Natural killer cell (primary cell): ENCODE measurements around the gene MAT1A. TPM values are rescaled to one million over a fixed set of nuclear protein-coding genes. Genes with fewer than 3 reads are reported as not detected.
A peak's percentile ranks its signal among the peaks of the same experiment; 100 is the strongest.

ENCODE experiments used
- ATAC-seq, 3 donors: fragments of 150-1000 bp in 2 of 3; fragments of 200-7000 bp in 1 of 3; cut with Tn5 transposase; 1 replicate in 1 of 3; 2 replicates in 2 of 3; pipeline ENCODE4 v1.10.0; 2021; ENCODE audit warnings: mild to moderate bottlenecking in 2 of 3, moderate library complexity in 2 of 3
- DNase-seq, 2 donors: peaks; one replicate each; pipeline versions ENCODE4 v3.0.0 to v3.0.0-alpha.2; 2013 to 2021; ENCODE audit warnings: mixed read lengths in 1 of 2
- H3K27ac ChIP-seq: one replicate; pipeline ENCODE4 v1.5.1; 2013; ENCODE audit warnings: mild to moderate bottlenecking, low read length
- H3K27me3 ChIP-seq: one replicate; pipeline ENCODE4 v1.6.1; 2013; ENCODE audit warnings: low read length; ENCODE audit not compliant: control insufficient read depth, insufficient read depth
- H3K36me3 ChIP-seq: one replicate; pipeline ENCODE4 v1.6.1; 2013; ENCODE audit warnings: low read length; ENCODE audit not compliant: control insufficient read depth, insufficient read depth
- H3K4me1 ChIP-seq: one replicate; pipeline ENCODE4 v1.6.1; 2013; ENCODE audit warnings: low read length; ENCODE audit not compliant: control insufficient read depth, insufficient read depth
- H3K4me3 ChIP-seq: one replicate; pipeline ENCODE4 v1.5.1; 2013; ENCODE audit warnings: low read length
- H3K9me3 ChIP-seq: one replicate; pipeline ENCODE4 v1.6.1; 2013; ENCODE audit warnings: low read length; ENCODE audit not compliant: control insufficient read depth, insufficient read depth
- H3K27ac Mint-ChIP-seq, 2 donors: one replicate each; pipeline ENCODE4 v1.8.0; 2022; ENCODE audit warnings: mild to moderate bottlenecking in 2 of 2, mixed read lengths in 2 of 2, moderate library complexity in 1 of 2
- H3K27me3 Mint-ChIP-seq, 2 donors: one replicate each; pipeline ENCODE4 v1.8.0; 2022; ENCODE audit warnings: low read depth in 2 of 2, mixed read lengths in 2 of 2
- H3K36me3 Mint-ChIP-seq: one replicate; pipeline ENCODE4 v1.8.0; 2022; ENCODE audit warnings: mixed read lengths
- H3K4me1 Mint-ChIP-seq, 2 donors: one replicate each; pipeline ENCODE4 v1.8.0; 2022; ENCODE audit warnings: mixed read lengths in 2 of 2
- H3K4me3 Mint-ChIP-seq: one replicate; pipeline ENCODE4 v1.8.0; 2022; ENCODE audit warnings: mild to moderate bottlenecking, moderate library complexity, mixed read lengths
- H3K9me3 Mint-ChIP-seq, 2 donors: one replicate each; pipeline ENCODE4 v1.8.0; 2022; ENCODE audit warnings: mixed read lengths in 2 of 2
- CTCF ChIP-seq: fragments of 200-600 bp; IDR thresholded peaks from one replicate; pipeline ENCODE4 v1.8.0; 2022; ENCODE audit warnings: antibody characterized with exemption
- WGBS: methylation state at CpG from one replicate; pipeline ENCODE4 v1.1.7; 2013; ENCODE audit warnings: missing lambda C conversion rate; ENCODE audit not compliant: insufficient coverage; 5-methylcytosine and 5-hydroxymethylcytosine counted together
- intact Hi-C: fragments of 100-400 bp; cut with micrococcal nuclease; formaldehyde crosslinking; loops from one replicate; pipeline ENCODE4 v1.14.2; 2022
- total RNA-seq, 4 donors: library from RNA; stranded (reverse); fragments of 120-200 nt in 1 of 4; gene quantifications; one replicate each; pipeline versions ENCODE4 v1.2.3 to v1.2.4, GENCODE V29; 2013 to 2022

The MAT1A gene
- total RNA-seq, 3 donors from 2014 or later (not counting 1 experiment from before 2014, with no cell fraction given), result not detected

GRCh38 chr10:80321183-80321582, 31.7 kb upstream of the MAT1A start:
- no peaks in the 10 kb centered on the region for H3K4me1 ChIP-seq
- peaks cover 0 to 3% of the 10 kb centered on the region in 2 donors for H3K27me3 Mint-ChIP-seq
- H3K36me3 Mint-ChIP-seq, result no peaks in the 10 kb centered on the region
- H3K36me3 ChIP-seq, result no peaks in the 10 kb centered on the region
- H3K27ac ChIP-seq, result no peak overlapping the region
- H3K4me3 Mint-ChIP-seq, result no peak overlapping the region
- WGBS, result 100% methylated on average over 1 of the region's 5 CpGs
- DNase-seq, result no peak
- H3K27ac Mint-ChIP-seq, result no peak overlapping the region
- TF ChIP-seq CTCF, result no peak
- no peak overlapping the region for H3K4me3 ChIP-seq
- intact Hi-C loops, result no loop called here
- no peaks in the 10 kb centered on the region for H3K9me3 ChIP-seq
- no peaks in the 10 kb centered on the region for H3K4me1 Mint-ChIP-seq
- no peaks in the 10 kb centered on the region for H3K27me3 ChIP-seq
- no peak for ATAC-seq
- no peaks in the 10 kb centered on the region for H3K9me3 Mint-ChIP-seq

- Mint-ChIP-seq H3K27me3 (peaks cover 0 to 3% of the 10 kb centered on the region in 2 donors), H3K4me1 (no peaks in the 10 kb centered on the region), H3K4me3 (no peak overlapping the region), H3K36me3 (no peaks in the 10 kb centered on the region), H3K9me3 (no peaks in the 10 kb centered on the region), H3K27ac (no peak overlapping the region)
- ATAC-seq (peak in 1 of 3 donors; percentile 27), DNase-seq (no peak)
- no peaks in the 10 kb centered on the region for H3K27me3 ChIP-seq
- no peaks in the 10 kb centered on the region for H3K36me3 ChIP-seq
- H3K4me3 ChIP-seq, result no peak overlapping the region
- TF ChIP-seq CTCF, result no peak
- no peaks in the 10 kb centered on the region for H3K4me1 ChIP-seq
- intact Hi-C loops, result no loop called here
- H3K9me3 ChIP-seq, result no peaks in the 10 kb centered on the region
- no peak overlapping the region for H3K27ac ChIP-seq
These were observed 30.9 kb upstream of the MAT1A start for GRCh38 chr10:80320377-80320776.

- no peak overlapping the region for H3K27ac ChIP-seq
- DNase-seq, result no peak
- Mint-ChIP-seq H3K27ac (no peak overlapping the region), H3K27me3 (peaks cover 0 to 3% of the 10 kb centered on the region in 2 donors), H3K4me1 (no peaks in the 10 kb centered on the region), H3K9me3 (no peaks in the 10 kb centered on the region), H3K4me3 (no peak overlapping the region), H3K36me3 (no peaks in the 10 kb centered on the region)
- no peaks in the 10 kb centered on the region for H3K9me3 ChIP-seq
- WGBS, result 88% methylated on average over 2 of the region's 2 CpGs
- intact Hi-C loops, result no loop called here
- no peaks in the 10 kb centered on the region for H3K36me3 ChIP-seq
- H3K27me3 ChIP-seq, result no peaks in the 10 kb centered on the region
- no peak for TF ChIP-seq CTCF
- H3K4me3 ChIP-seq, result no peak overlapping the region
- no peaks in the 10 kb centered on the region for H3K4me1 ChIP-seq
- peak in 1 of 3 donors; percentile 27 for ATAC-seq
These were observed 30.4 kb upstream of the MAT1A start for GRCh38 chr10:80319725-80320290.

GRCh38 chr10:80319318-80319717, 29.9 kb upstream of the MAT1A start:
- no peak overlapping the region for H3K27ac Mint-ChIP-seq
- TF ChIP-seq CTCF, result no peak
- Histone ChIP-seq H3K9me3 (no peaks in the 10 kb centered on the region), H3K36me3 (no peaks in the 10 kb centered on the region), H3K4me3 (no peak overlapping the region), H3K27ac (no peak overlapping the region), H3K4me1 (no peaks in the 10 kb centered on the region), H3K27me3 (no peaks in the 10 kb centered on the region)
- H3K36me3 Mint-ChIP-seq, result no peaks in the 10 kb centered on the region
- H3K9me3 Mint-ChIP-seq, result no peaks in the 10 kb centered on the region
- ATAC-seq, result no peak
- no peak overlapping the region for H3K4me3 Mint-ChIP-seq
- 91% methylated on average over 2 of the region's 2 CpGs for WGBS
- no peak for DNase-seq
- peaks cover 0 to 3% of the 10 kb centered on the region in 2 donors for H3K27me3 Mint-ChIP-seq
- intact Hi-C loops, result no loop called here
- no peaks in the 10 kb centered on the region for H3K4me1 Mint-ChIP-seq
